ENCODE measurements around the gene CACNA2D3. TPM values are rescaled to one million over a fixed set of nuclear protein-coding genes. Genes with fewer than 3 reads are reported as not detected.

Gene CACNA2D3
- total RNA-seq, 1 experiment from 2014 or later = not detected

DNA sequence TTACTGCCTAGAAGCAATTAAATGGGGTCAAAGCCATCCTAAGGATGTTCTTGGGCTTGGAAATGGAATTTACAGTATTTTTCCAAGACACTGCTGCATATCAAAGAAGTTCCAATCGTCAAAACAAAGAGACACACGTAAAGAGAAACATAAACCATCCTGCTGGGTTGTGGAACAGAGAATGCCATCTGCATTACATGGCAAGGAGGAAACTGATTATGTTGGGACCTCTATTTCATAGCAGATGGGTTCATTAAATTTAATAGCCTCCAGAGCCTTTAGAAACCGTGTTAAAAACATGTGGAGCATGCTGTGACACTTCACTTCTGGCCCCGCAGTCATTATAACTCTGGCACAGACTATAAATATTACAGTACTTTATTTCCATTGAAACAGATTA is 650.9 kb downstream of the CACNA2D3 start:
- H3K36me3 ChIP-seq (ENCODE audit: low read depth, low read length) = no peaks in the 10 kb centered on the region
- TF ChIP-seq EZH2 (IDR thresholded peaks at IDR 0.05; ENCODE audit: low read length, unreplicated experiment) = no peak
- TF ChIP-seq EZH2phosphoT487 (IDR thresholded peaks at IDR 0.05; ENCODE audit: borderline replicate concordance, low read length) = no peak
- TF ChIP-seq, protein P1, sequence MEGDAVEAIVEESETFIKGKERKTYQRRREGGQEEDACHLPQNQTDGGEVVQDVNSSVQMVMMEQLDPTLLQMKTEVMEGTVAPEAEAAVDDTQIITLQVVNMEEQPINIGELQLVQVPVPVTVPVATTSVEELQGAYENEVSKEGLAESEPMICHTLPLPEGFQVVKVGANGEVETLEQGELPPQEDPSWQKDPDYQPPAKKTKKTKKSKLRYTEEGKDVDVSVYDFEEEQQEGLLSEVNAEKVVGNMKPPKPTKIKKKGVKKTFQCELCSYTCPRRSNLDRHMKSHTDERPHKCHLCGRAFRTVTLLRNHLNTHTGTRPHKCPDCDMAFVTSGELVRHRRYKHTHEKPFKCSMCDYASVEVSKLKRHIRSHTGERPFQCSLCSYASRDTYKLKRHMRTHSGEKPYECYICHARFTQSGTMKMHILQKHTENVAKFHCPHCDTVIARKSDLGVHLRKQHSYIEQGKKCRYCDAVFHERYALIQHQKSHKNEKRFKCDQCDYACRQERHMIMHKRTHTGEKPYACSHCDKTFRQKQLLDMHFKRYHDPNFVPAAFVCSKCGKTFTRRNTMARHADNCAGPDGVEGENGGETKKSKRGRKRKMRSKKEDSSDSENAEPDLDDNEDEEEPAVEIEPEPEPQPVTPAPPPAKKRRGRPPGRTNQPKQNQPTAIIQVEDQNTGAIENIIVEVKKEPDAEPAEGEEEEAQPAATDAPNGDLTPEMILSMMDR (conservative IDR thresholded peaks at IDR 0.05; ENCODE audit: low read depth, low read length) = no peak
- H3K9me2 ChIP-seq (replicated peaks; ENCODE audit: low read length) = no peaks in the 10 kb centered on the region
- no peaks in the 10 kb centered on the region for H3K9me3 ChIP-seq (ENCODE audit: low read length)
- CTCF ChIA-PET = no interaction called here
- DNase-seq (no peak), ATAC-seq (no peak)
- H3K79me2 ChIP-seq (ENCODE audit: low read length) = no peaks in the 10 kb centered on the region
- H4K20me1 ChIP-seq (ENCODE audit: low read length) = no peaks in the 10 kb centered on the region
- no peak overlapping the region for H3K27ac ChIP-seq (ENCODE audit: low read length)
- H3K27me3 ChIP-seq (ENCODE audit: low read length) = peaks cover 52% of the 10 kb centered on the region
- no peak overlapping the region for H3K4me2 ChIP-seq (ENCODE audit: low read length)
- no peak overlapping the region for H2AFZ ChIP-seq (ENCODE audit: low read length)
- intact Hi-C loops (cut with micrococcal nuclease) = no loop called here
- H3F3A ChIP-seq (ENCODE audit: low read length, unreplicated experiment) = no peaks in the 10 kb centered on the region
- H3K4me1 ChIP-seq (ENCODE audit: insufficient read depth, low read length) = no peaks in the 10 kb centered on the region
- POLR2A ChIA-PET (ENCODE audit: unreplicated experiment) = no interaction called here
- BruUV-seq (replicated peaks) = no TSS peak
- no peak overlapping the region for H3K9ac ChIP-seq (ENCODE audit: low read length)
- no peak overlapping the region for H3K4me3 ChIP-seq (ENCODE audit: low read length)

DNA sequence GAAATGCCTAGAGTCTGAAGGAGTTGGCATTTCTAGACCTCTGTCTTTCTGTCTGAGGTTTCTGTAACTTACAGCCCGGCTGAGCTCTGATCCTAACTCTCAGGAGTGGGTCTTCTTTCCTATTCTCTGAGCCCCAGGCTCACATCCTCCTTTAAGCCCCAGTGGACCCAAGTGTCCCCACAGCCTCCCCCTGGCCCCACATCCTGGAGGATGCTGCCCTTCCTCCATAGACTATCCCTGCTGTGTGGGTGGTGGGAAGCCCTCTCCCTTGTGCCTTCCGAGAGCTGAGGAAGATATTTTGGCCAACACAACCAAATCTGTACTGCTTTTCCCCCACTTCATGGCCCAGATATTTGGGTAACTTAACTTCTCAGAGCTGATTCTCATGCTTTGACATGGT is 654.2 kb downstream of the CACNA2D3 start:
- H3K9me2 ChIP-seq (replicated peaks; ENCODE audit: low read length) = no peaks in the 10 kb centered on the region
- no peak overlapping the region for H2AFZ ChIP-seq (ENCODE audit: low read length)
- DNase-seq = no peak
- no peaks in the 10 kb centered on the region for H3K9me3 ChIP-seq (ENCODE audit: low read length)
- ChIA-PET POLR2A (ENCODE audit: unreplicated experiment) (no interaction called here), CTCF (no interaction called here)
- no peaks in the 10 kb centered on the region for H3K4me1 ChIP-seq (ENCODE audit: insufficient read depth, low read length)
- peaks cover 20% of the 10 kb centered on the region for H3K27me3 ChIP-seq (ENCODE audit: low read length)
- H4K20me1 ChIP-seq (ENCODE audit: low read length) = no peaks in the 10 kb centered on the region
- no peak overlapping the region for H3K4me3 ChIP-seq (ENCODE audit: low read length)
- no peak overlapping the region for H3K4me2 ChIP-seq (ENCODE audit: low read length)
- H3K9ac ChIP-seq (ENCODE audit: low read length) = no peak overlapping the region
- BruUV-seq (replicated peaks) = no TSS peak
- TF ChIP-seq, protein P1 (conservative IDR thresholded peaks at IDR 0.05; ENCODE audit: low read depth, low read length) = no peak
- TF ChIP-seq EZH2phosphoT487 (IDR thresholded peaks at IDR 0.05; ENCODE audit: borderline replicate concordance, low read length) (no peak), EZH2 (IDR thresholded peaks at IDR 0.05; ENCODE audit: low read length, unreplicated experiment) (no peak)
- no peaks in the 10 kb centered on the region for H3K36me3 ChIP-seq (ENCODE audit: low read depth, low read length)
- H3F3A ChIP-seq (ENCODE audit: low read length, unreplicated experiment) = no peaks in the 10 kb centered on the region
- no peaks in the 10 kb centered on the region for H3K79me2 ChIP-seq (ENCODE audit: low read length)
- H3K27ac ChIP-seq (ENCODE audit: low read length) = no peak overlapping the region
- ATAC-seq = no peak
- intact Hi-C loops (cut with micrococcal nuclease) = no loop called here

DNA sequence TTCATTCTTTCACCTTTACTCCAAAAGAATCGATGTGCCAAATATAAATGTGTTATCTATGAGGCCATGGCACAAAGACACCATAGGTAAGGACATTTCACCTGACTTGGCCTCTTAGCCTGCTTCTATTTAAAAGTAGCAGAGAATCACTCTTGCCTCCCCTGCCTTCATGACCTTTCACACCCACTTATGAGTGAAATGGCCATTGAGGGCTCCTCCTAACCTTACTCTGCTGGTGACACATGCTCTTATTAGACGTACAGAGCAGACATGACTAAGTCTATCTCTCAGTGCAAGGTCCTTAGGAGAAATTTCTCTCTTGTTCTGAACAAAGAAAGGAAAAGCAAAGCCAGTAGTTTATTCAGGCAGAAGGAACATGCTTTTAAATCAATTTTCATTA is 654.8 kb downstream of the CACNA2D3 start:
- Histone ChIP-seq H3K9me2 (replicated peaks; ENCODE audit: low read length) (no peaks in the 10 kb centered on the region), H3K9me3 (ENCODE audit: low read length) (no peaks in the 10 kb centered on the region), H3K79me2 (ENCODE audit: low read length) (no peaks in the 10 kb centered on the region), H3K4me2 (ENCODE audit: low read length) (no peak overlapping the region), H2AFZ (ENCODE audit: low read length) (no peak overlapping the region), H4K20me1 (ENCODE audit: low read length) (no peaks in the 10 kb centered on the region), H3K4me1 (ENCODE audit: insufficient read depth, low read length) (no peaks in the 10 kb centered on the region), H3K4me3 (ENCODE audit: low read length) (no peak overlapping the region), H3K36me3 (ENCODE audit: low read depth, low read length) (no peaks in the 10 kb centered on the region), H3F3A (ENCODE audit: low read length, unreplicated experiment) (no peaks in the 10 kb centered on the region), H3K27ac (ENCODE audit: low read length) (no peak overlapping the region), H3K9ac (ENCODE audit: low read length) (no peak overlapping the region), H3K27me3 (ENCODE audit: low read length) (peaks cover 19% of the 10 kb centered on the region; the same call in 1 of the 2 replicates)
- ATAC-seq = no peak
- CTCF ChIA-PET = no interaction called here
- no peak for DNase-seq
- POLR2A ChIA-PET (ENCODE audit: unreplicated experiment) = no interaction called here
- intact Hi-C loops (cut with micrococcal nuclease) = no loop called here
- TF ChIP-seq, protein P1 (conservative IDR thresholded peaks at IDR 0.05; ENCODE audit: low read depth, low read length) = no peak
- no peak for TF ChIP-seq EZH2phosphoT487 (IDR thresholded peaks at IDR 0.05; ENCODE audit: borderline replicate concordance, low read length)
- no peak for TF ChIP-seq EZH2 (IDR thresholded peaks at IDR 0.05; ENCODE audit: low read length, unreplicated experiment)
- BruUV-seq (replicated peaks) = no TSS peak
